CD4-positive, alpha-beta T cell treated with Interferon gamma for 1 hour (primary cell): ENCODE results near the gene HIGD1B.
"Not testable (repeated sequence)": the region's sequence is repeated elsewhere in the genome, so short reads cannot be mapped to it uniquely, and the experiment has no call there.

Experiments
- DNase-seq: peaks from one replicate; pipeline ENCODE4 v3.0.0-alpha.2; 2020

HIGD1B gene

DNA sequence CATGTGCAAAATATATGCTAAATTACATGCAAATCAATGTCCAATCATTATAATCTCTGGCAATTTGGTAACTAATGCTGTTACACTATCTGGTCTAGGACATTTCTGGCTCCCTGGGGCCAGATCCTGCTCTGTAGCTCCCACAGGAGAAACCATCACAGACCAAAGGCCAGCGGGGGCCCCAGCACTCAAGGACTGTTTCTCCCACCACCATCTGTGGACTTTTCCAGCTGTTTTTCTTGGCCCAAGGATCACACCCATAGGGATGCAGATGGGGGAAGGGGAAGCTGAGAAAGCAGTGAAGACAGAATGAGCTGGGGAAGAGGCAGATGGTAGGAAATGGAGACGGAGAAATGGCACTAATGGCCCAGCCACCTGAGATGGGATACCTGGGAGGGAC, at the start of gene HIGD1B:
Gene HIGD1B (plus strand): TSS at position 298 of the 400 bp plus-strand sequence. CDS start 270 bp downstream, outside the sequence.
- DNase-seq: no peak

DNA sequence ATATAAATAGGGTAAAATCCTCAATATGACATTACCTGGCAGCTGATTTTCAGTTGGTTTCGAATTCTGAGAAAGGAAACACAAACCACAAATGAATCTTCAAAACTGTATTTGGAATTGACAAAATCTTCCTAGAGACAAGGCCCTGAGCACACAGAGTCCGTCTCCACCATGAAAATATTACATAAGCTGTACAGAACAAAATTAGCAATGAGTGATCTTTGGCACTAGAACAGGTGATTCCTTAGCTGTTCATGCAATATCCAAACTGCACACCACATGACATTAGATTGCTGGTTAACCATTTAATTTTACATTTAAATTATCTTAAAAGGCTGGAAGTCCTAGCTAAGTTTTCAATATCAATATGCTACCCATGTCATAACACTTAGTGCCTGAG, 49.3 kb upstream of the HIGD1B start:
- no peak for DNase-seq

DNA sequence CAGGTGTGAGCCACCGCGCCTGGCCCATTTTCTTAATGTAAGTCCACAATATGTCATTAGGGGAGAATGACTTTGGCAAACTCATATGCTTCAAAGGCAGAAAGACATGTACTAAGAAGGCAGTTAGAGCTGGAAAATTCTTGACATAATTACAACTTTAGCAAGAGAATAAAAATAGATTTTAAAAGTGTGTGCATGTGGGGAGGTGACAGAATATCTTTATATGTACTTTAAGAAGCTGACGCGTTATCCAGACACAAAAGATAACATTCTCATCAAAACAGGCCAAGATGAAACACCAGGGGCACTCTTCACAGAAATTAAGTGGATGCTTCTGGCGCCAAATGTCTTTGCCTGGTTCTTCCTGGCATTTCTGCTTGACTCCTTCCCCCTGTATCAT, 45.8 kb upstream of the HIGD1B start:
- DNase-seq: no peak

DNA sequence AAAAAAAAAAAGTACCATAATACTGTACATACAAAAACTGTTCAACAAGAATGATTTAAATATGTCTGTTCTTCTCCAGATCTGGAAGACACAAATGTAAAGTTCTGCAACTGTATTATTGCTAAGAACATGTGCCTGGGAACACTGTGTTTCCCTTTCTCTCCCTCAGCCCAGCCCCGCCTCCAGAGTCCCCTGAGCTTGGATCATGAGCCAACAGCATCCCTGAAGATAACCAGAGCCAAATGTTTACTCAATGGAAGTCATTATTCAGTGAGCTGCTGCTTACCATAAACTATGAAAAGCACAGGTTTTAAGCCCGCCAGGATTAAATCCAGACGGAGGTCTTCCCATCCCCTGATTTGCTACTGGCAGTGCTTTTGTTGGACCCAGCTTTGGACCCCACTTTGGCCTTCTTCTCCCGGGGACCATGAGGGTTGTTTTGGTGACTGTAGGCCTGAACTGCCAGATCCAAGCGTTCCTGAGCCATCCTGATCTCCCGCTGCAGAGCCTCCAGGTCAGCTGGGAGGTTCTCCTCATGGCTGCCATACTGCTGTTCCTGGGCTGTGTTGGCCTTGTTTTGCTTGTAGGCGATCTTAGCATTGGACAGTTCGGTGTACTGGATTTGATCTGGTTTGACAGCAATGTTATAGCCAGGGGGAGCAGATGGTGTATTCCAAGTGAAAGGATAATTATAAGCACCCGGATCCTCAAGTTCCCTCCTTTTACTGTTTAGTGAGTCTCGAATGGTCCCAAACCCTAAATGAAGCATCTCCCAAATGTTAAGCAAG, 43.2 kb upstream of the HIGD1B start:
- DNase-seq: no peak

DNA sequence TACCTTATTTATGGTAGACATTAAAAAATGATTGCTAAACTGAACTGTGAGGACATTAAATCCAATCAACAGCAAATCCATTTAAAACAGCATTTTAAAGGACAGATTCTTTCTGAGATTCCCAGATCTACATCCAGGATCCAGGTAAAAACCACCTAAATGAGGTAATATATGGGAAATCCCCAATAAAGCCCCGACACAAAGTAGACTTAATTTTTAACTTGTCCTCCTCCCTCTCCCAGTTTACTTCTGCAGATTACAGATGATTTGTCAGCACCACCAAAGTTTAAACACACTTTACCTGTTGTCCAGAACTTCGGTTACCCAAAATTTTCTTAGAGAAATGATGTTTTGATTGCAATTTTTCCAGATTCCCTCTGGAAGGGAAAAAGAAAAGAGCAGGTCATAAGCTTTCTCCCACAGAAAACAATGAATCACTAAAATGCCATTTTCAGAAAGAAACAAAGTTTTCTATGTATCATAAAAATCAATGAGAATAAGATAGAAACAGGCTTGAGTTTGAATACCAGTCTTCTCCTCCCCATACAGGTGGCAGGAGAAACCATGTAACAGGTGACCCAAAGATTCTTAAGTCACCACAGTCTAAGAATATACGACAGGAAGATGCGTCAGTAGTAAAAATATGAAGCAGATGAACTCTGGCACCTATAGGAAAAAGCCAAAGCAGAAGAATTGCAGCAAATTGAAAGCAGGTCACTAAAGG, 40.4 kb upstream of the HIGD1B start:
- no peak for DNase-seq

DNA sequence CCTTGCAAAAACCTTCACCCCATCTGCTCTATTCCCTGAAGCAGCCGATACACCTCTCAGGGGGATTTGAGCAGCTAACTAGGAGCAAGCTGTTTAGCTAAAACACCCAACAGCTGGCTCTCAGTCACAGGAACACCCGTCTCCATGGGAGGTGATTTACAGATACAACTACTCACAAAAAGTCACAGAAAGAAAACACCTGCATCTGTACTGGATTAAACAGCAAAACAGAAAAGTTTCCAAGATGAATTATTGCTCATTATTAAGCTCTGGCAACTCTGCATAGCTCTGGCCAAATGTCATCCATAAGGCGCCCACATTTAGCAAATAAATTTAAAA, 39.9 kb upstream of the HIGD1B start:
- no peak for DNase-seq

DNA sequence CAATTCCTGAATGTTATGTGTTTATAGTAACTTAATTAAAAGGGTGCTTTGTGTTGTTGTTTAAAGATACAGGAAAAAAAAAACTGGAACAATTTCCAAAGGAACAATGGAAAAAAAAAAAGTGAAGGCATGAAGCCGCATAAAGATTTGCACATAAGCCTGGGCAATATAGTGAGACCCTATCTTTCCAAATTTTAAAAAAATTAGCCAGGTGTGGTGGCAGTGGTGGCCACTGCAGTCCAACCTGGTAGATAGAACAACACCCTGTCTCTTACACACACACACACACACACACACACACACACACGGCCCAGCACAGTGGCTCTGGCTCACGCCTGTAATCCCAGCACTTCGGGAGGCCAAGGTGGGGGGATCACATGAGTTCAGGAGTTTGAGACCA, 39.5 kb upstream of the HIGD1B start:
- DNase-seq: no peak

DNA sequence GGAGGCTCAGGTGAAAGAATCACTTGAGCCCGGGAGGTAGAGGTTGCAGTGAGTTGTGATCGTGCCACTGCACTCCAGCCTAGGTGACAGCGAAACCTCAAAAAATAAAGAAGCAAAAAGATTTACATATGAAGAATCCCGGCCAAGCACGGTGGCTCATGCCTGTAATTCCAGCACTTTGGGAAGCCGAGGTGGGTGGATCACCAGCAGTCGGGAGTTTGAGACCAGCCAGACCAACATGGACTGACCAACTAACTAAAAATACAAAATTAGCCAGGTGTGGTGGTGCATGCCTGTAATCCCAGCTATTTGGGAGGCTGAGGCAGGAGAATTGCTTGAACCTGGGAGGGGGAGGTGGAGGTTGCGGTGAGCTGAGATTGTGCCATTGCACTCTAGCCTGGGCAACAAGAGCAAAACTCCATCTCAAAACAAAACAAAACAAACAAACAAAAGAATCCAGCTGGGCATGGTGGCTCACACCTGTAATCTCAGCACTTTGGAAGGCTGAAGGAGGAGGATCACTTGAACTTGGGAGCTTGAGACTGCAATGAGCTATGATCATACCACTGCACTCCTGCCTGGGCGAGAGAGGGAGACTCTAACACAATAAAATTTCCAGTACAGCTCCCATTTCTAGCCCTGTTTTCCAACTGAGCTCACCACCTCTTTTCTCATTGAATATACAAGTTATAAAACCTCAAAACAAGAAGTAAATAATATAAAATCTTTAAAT, 38.9 kb upstream of the HIGD1B start:
- DNase-seq: not testable (repeated sequence)

DNA sequence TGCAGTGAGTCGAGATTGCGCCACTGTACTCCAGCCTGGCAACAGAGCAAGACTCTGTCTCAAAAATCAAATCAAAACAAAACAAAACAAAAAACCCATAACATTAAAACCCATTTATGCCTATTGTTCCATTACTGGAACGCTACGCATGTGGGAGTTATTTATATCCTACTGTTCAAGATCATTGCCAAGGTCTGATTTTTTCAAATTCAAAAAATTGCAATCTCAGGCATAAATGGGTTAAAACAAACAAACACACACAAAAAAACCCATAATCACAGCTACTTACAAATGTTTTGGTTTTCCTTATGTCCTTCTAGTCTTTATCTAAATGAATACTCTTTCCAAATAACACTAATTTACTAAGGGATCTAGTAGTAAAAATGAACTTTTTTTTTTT, 35.4 kb upstream of the HIGD1B start:
- DNase-seq: no peak

DNA sequence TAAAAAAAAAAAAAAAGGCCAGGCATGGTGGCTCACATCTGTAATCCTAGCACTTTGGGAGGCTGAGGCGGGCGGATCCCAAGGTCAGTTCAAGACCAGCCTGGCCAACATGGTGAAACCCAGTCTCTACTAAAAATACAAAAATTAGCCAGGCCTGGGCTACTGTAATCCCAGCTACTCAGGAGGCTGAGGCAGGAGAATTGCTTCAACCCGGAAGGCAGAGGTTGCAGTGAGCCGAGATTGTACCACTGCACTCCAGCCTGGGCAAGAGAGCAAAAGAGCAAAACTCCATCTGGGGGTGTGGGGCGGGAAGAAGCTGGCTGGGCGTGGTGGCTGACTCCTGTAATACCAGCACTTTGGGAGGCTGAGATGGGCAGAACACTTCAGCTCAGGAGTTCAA, 29.2 kb upstream of the HIGD1B start:
- not testable (repeated sequence) for DNase-seq

DNA sequence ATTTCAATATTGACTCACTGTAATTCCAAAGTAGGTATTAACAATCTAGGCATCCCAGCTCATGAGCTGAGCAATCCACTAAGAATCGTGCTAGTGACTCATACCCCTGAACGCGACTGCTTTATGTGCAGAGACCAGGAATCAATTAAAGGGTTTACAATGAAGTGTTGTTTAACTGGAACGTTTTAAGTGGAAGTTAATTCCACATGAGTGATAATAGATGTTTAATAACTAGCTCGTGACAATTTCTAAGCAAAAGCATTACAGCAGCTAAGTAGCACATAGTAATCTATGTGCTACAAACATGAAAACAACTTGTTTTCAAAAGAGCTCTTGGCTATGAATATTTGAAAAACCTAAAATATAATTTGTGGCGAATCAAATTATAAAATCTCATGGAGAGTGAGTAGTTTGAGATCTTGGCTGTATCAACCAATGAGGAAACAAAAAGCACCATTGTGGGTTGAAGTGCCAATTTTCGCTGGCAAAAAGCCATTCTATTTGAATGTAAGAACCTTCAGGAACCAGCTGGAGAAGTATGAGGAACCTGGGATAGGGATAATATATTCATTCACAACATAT, 27.0 kb upstream of the HIGD1B start:
- no peak for DNase-seq

DNA sequence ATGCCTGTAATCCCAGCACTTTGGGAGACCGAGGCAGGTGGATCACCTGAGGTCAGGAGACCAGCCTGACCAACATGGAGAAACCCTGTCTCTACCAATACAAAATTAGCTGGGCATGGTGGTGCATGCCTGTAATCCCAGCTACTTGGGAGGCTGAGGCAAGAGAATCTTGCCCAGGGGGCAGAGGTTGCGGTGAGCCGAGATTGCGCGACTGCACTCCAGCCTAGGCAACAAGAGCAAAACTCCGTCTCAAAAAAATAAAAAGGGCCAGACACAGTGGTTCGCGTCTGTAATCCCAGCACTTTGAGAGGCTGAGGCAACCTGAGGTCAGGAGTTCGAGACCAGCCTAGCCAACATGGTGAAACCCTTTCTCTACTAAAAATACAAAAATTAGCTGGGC, 22.4 kb upstream of the HIGD1B start:
- not testable (repeated sequence) for DNase-seq

DNA sequence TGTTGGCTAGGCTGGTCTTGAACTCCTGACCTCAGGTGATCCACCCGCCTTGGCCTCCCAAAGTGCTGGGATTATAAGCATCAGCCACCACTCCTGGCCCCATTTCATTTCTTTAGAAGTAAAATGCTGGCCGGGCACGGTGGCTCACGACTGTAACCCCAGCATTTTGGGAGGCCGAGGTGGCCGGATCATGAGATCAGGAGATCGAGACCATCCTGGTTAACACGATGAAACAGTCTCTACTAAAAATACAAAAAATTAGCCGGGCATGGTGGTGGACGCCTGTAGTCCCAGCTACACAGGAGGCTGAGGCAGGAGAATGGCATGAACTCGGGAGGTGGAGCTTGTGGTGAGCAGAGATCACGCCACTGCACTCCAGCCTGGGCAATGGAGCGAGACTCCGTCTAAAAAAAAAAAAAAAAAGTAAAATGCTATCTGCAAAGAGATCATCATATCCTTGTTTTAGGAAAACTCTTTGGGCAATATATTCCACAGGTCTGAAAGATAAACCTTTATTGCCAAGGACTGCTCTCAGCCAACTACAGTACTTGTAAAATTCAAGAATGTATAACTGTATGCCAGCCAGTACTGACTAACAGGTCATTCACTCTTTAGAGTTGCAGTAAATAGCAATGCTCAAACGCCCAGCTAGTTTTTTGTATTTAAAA, 21.4 kb upstream of the HIGD1B start:
- no peak for DNase-seq

DNA sequence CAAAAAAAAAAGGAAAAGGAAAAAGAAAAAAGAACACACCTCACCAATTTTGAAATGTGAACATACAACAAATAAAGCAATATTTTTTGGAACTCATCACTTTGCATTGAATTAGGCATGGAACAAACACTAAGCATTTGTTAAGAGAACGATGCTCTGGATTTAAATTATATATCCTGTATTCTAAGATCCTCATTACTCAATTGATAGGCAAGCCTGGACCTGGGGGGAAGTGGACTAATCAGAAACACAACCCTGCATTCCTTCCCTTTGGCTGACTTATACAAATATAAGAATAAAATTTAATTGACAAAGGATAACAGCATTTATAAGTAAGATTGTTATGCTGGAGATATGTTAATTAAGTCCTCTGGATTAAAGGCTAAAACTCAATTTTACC, 19.8 kb upstream of the HIGD1B start:
- DNase-seq: no peak

DNA sequence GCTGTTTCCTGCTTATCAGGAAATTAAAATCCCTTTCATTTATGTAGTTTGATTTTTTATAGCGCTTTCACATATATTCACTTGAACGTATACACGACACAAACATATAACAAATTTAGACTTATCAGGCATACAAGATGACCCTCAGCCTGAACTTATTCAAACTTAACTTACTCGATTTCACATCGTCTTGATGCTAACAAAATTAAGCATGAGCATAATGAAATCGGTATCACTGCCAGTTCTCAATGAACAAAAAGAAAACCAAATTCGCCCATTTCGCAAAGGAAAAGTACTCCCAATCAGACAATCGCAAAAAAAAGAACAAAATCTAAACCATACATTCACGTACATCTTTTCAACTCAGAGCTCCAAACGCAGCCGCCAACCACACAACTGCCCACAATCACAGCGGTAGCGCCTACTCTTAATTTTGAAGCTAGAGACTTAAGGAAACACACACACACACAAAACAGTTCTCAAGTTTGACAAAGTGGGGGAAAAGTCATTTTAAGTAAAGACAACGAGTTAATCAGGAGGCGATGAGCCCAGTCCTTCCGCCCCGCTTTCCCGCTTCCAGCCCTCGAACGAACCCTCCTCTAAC, 18.7 kb upstream of the HIGD1B start:
- DNase-seq: no peak

DNA sequence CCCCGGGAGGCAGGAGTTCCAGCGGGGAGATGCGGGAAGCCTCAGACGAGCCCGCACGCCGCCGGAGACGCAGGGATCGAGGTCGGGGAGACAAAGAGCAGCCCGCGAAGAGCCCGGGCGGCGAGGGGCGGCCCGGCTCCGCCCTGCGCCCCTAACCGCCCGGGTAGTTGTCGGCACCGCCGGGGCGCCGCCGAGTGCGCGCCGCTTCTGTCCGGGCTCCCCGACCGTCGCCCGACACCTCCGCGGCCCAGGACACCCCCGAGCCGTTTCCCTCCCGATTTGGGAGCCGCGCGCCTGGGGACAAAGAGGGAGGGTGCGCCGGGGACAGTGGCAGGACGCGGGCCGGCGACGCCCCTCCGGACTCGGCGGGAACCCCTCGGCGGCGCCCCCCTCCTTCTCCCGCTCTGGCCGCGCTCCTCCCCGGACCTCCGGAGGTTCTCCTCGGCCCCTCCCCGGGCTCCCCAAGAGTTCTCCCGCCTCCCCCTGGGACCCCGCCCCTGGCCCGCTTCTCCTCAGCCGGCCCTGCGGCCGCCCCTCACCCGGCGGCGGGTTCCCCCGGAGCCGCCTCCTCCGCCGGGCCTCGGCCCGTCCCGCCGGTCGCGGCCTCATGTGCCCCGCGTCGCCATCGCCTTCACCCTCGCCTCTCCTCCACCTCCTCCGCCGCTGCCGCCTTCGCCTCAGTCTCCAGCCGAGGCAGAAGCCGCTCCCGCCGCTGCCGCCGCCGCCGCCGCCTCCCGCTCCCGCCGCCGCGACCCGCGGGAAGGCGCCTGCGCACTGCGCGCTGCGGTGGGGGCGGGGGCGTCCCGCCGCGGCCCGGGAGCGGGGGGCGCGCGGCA, 17.9 kb upstream of the HIGD1B start, which contains the start of gene GJC1:
Gene GJC1 (minus strand): TSS at position 765 of the 836 bp plus-strand sequence. CDS start 24,470 bp downstream, outside the sequence.
- no peak for DNase-seq

DNA sequence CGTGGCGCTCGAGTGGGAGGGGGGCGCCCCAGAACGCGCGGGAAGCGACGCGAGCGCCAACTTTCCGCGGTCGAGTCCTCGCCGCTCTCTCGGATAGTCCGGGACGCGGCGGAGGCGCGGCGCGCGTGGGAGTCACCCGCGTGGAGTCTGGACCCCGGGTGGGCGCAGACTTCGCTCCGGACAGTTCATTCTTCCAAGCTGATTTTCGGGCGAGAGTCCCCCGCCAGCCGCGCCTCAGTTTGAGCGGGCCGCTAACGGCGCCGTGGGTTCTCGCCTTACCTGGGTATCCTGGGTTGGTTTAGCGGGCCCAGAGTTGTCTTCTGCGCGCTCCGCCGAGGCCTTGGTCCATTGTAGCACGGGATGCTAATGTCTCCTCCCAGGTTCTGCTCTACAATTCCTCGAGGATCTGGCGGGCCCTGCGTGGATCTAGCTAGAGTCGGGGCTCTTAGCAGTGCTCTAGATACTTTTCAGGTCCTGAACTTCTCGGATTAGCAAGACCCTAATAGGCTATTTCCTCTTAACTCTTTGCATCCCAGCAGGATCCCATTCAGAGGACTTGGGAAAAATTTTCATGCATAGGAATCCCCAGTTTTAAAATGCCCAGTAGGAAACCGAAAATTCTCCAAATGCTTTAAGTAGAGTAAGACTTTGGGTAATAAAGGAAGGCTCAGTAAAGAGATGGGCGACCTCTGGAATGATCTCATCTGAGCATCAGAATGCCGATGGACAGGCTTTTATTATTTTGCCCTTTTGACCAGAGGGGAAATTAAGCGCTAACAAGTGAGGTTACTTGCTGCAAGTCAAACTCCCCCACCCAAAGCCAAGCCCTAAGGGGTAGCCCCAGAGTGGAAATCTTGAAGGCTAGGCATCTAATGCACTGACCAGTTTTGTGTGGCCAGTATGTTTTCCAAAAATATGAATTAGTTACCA, 17.1 kb upstream of the HIGD1B start:
- DNase-seq: no peak

DNA sequence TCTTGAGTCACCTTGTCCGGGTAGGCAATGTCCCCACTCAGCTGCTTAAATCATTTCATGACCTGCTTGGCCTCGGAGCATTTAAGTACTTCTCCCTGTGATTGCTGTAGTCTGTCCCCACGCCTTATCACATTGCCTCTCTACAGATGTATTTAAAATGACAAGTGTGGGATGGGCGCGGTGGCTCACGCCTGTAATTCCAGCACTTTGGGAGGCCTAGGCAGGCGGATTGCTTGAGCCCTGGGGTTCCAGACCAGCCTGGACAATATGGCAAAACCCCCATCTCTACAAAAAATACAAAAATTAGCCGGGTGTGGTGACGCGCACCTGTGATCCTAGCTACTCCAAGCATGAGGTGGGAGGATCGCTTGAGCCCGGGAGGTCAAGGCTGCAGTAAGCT, 16.3 kb upstream of the HIGD1B start:
- no peak for DNase-seq

DNA sequence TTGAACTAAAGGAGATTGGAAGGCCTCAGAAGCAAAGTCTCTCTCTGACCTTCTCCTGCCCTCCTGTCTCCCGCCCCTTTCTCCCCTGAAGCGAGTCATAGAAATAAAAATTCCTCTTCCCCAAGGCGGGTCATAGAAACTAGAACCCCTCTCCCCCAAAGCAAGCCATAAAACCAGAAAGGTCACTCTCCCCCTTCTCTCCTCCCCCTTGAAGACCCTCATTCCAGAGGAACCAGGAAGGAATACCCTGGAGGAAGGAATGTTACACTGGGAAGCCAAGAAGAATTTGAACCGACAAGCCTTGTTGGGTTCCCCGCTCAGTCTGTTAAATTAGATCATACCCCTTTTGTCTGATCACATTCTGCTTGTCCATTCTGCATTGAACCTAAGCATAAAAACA, 14.9 kb upstream of the HIGD1B start:
- DNase-seq: no peak

DNA sequence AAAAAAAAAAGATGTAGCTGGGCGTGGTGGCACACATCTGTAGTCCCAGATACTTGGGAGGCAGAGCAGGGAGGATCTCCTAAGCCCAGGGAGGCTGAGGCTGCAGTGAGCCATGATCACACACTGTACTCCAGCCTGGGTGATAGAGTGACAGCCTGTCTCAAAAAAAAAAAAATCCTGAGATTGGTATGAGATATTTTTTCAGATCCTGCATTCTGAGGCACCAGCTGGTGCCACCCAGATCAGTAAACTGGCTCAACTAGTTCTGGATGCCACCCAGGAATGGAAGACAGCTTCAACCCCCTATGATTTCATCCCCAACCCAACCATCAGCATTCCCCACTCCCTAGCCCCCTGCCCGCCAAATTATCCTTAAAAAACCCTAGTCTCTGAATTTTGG, 10.5 kb upstream of the HIGD1B start:
- DNase-seq: no peak
